ENCODE results near the gene ANO4.

GRCh38 chr12:100967189-100967588, 172.6 kb downstream of the ANO4 start:
- TF ChIP-seq CTCF (optimal IDR thresholded peaks at IDR 0.05 in 1 of 3, IDR thresholded peaks at IDR 0.05 in 1 of 3, conservative IDR thresholded peaks at IDR 0.05 in 1 of 3; ENCODE audit: extremely low read depth in 1 of 3, insufficient read depth in 2 of 3, low read length in 3 of 3): no peak
- no peak for TF ChIP-seq EZH2 (IDR thresholded peaks at IDR 0.05; ENCODE audit: low read length)

All from keratinocyte (primary cell).